Stimulated activated CD8-positive, alpha-beta memory T cell treated with anti-CD3 and anti-CD28 coated beads, Interleukin-7, amount 100 ng/mL, for 1 hour (primary cell): ENCODE results near the gene F2RL3.
"Not testable (repeated sequence)": the region's sequence is repeated elsewhere in the genome, so short reads cannot be mapped to it uniquely, and the experiment has no call there.

Source experiments
- DNase-seq, 2 donors: peaks; one replicate each; pipeline ENCODE4 v3.0.0-alpha.2; 2020; ENCODE audit warnings: low read depth in 2 of 2

F2RL3 gene

GRCh38 chr19:16921766-16922591 lies 33.2 kb downstream of the F2RL3 start:
- no peak for DNase-seq

DNA sequence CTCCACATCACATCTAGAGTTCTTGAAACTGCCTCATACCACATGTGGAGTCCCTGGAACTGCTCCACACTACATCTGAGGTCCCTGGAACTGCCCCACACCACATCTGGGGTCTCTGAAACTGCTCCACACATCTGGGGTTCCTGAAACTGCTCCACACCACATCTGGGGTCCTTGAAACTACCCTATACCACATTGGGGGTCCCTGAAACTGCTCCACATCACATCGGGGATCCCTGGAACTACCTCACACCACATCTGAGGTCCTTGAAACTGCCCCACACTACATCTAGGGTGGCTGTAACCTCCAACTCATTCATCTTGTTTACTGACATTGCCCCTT lies 33.8 kb downstream of the F2RL3 start:
- DNase-seq: no peak

GRCh38 chr19:16922949-16923348 lies 34.1 kb downstream of the F2RL3 start:
- DNase-seq: no peak

GRCh38 chr19:16927883-16928282 lies 39.1 kb downstream of the F2RL3 start:
- no peak for DNase-seq

GRCh38 chr19:16928351-16928750 lies 39.6 kb downstream of the F2RL3 start:
- DNase-seq: no peak

DNA sequence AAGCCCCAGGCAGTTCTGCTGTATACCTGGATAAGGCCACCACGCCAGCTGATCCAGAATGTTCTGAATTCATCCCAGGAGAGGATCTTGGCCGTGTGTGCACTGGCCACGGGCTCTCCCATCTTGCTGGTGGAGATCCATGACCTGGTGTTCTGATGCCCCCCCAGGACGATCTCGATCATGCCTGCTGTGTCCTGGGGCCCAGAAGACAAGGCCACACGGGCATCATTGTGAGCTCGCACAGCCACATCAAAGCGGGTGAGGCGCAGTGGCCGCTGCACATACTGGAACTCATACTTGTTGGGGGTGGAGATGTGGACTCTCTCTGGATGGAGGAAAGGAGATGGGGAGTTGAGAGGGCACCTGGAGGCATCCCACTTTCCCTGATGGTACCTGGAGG lies 40.1 kb downstream of the F2RL3 start:
- no peak for DNase-seq

DNA sequence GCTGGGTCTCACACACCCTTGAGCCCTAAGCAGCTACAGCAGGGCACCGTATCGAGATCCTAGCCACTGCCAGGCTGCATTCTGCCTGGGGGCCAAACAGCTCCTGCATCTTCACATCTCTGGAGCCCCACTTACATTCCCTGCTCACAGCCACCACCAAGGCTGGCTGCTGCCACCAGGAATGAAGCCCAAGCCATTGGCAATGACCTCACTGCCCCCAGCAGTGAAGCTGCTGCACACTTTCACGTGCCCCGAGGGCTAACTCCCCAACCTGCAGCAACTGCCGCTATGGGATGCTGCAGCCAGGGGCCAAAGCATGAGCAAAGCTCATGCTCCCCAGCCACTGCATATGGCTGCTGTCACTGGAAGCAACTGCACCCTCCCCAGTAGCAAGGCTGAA lies 42.0 kb downstream of the F2RL3 start:
- no peak for DNase-seq

DNA sequence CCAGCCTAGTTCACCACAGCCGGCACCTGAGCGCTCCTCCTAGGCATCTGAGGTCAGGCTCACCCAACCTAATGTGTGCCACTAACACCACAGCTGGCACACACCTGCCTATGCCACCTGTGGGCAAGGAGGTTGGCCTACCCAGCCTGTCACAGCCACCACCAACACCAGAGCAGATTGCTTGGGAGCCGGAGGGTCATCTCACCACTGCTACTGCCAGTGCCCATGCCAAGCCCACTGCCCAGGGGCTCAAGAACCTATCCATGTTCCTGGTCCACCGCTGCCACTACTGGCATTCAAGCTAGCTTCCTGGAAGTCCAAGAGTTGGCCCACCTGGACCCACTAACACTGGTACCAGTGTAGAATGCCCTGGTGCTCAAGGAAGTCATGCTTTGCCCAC lies 42.5 kb downstream of the F2RL3 start:
- DNase-seq: no peak

- DNase-seq: no peak
These were observed 45.7 kb downstream of the F2RL3 start for GRCh38 chr19:16934489-16934888.

- DNase-seq: no peak
These were observed 48.1 kb downstream of the F2RL3 start for GRCh38 chr19:16936901-16937300.

- not testable (repeated sequence) for DNase-seq
These were observed 49.0 kb downstream of the F2RL3 start for GRCh38 chr19:16937796-16938195.

DNA sequence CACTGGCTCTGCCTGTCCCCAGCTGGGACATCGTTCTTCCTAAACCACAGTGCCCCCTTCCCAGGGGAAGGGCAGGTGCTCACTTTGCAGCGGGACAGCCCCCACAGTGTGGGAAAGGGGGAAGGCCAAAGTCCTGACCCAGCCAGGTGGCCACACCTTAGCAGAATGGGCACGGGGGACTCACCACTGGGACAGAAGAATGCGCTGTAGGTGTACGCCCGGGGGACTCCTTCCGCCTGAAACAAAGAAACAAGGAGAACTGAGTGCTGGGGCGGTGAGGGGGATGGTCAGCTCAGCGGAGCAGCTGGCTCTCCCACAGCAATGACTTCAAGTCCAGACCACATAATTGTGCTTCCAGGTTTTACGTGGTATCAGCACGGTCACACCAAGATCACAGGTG lies 49.4 kb downstream of the F2RL3 start:
- DNase-seq: no peak

- not testable (repeated sequence) for DNase-seq
These were observed 51.3 kb downstream of the F2RL3 start for GRCh38 chr19:16940063-16940462.

GRCh38 chr19:16940626-16941025 lies 51.8 kb downstream of the F2RL3 start:
- no peak for DNase-seq
